ENCODE data around the gene RNF10. TPM values are rescaled to one million over a fixed set of nuclear protein-coding genes. Genes with fewer than 3 reads are reported as not detected.

Gene RNF10
- total RNA-seq, 4 donors from 2014 or later, result 160 to 296 (median 175) TPM

DNA sequence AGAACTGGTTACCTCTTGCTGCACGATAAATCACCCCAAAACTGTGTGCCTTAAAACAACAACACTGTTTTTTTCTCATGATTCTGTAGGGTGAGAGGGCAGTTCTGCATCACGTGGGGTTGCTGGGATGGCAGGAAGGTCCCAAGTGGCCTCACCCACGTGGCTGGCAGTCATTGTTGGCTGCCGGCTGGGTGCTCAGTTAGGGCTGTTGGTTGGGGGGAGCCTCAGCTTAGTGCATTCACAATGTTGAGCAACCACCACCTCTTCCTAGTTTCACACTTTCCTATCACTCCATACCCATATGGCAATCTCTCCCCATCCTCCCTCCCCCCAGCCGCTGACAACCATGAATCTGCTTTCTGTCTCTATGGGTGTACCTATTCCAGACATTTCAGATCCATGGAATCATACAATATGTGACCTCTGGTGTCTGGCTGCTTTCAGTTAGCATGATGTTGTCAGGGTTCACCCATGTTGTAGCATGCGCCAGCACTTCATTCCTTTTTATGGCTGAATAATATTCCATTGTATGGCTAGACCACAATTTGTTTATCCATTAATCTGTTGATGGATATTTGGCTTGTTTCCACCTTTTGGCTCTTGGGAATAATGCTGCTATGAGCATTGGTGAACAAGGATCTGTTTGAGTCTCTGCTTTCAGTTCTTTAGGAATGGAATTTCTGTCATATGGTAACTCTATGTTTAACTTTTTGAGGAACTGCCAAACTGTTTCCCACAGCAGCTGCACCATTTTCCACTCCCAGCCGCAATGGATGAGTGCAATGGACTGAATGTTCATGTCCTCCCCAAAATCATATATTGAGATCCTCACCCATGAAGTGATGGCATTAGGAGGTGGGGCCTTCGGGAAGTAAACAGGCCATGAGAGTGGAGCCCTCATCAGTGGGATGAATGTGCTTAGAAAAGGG, 58.2 kb downstream of the RNF10 start:
- intact Hi-C loops (cut with DNase I), result no loop called here
- TF ChIP-seq CTCF (IDR thresholded peaks at IDR 0.05), result no peak
- no peak for TF ChIP-seq POLR2AphosphoS5 (IDR thresholded peaks at IDR 0.05)
- peaks cover 0 to 10% (median 0%) of the 10 kb centered on the region in 4 donors for H3K4me1 ChIP-seq
- no peaks in the 10 kb centered on the region for H3K9me3 ChIP-seq
- no peak overlapping the region for H3K27ac ChIP-seq (replicated peaks in 1 of 4)
- H3K36me3 ChIP-seq, result no peaks in the 10 kb centered on the region
- peaks cover 0 to 9% (median 0%) of the 10 kb centered on the region in 4 donors for H3K27me3 ChIP-seq
- 74% methylated on average over 8 of the region's 8 CpGs for WGBS
- DNase-seq (ENCODE audit: extremely low spot score), result no peak
- H3K4me3 ChIP-seq, result no peak overlapping the region

GRCh38 chr12:120596901-120597300, 62.7 kb downstream of the RNF10 start:
- Histone ChIP-seq H3K27me3 (peaks cover 0 to 36% (median 0%) of the 10 kb centered on the region in 4 donors), H3K36me3 (no peaks in the 10 kb centered on the region), H3K27ac (replicated peaks in 1 of 4) (no peak overlapping the region), H3K9me3 (no peaks in the 10 kb centered on the region), H3K4me1 (no peaks in the 10 kb centered on the region), H3K4me3 (no peak overlapping the region)
- intact Hi-C loops (cut with DNase I), result no loop called here
- DNase-seq (ENCODE audit: extremely low spot score), result no peak
- 93% methylated on average over 3 of the region's 3 CpGs for WGBS
- TF ChIP-seq EP300 (IDR thresholded peaks at IDR 0.05) (no peak), CTCF (IDR thresholded peaks at IDR 0.05) (no peak), POLR2AphosphoS5 (IDR thresholded peaks at IDR 0.05) (no peak), POLR2A (IDR thresholded peaks at IDR 0.05; ENCODE audit: low read depth) (no peak)

DNA sequence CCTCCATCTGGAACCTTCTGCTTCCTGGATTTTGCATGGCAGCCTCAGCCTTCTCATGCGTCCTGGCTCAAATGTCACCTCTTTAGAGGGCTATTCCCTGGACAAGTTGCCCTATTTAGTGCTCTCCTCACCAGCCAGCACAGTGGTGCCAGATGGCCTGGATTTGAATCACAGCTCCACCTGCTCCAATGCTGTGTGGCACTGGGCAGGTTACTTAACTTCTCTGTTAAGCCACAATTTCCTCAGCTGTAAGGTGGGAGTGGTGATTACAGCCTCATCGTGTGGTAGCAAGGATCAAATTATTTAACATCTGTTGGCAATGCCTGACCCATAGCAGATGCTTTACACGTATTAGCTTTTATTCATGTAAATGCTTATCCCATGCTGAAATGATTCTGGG, 63.7 kb downstream of the RNF10 start:
- Histone ChIP-seq H3K27ac (replicated peaks in 1 of 4) (no peak overlapping the region), H3K9me3 (no peaks in the 10 kb centered on the region), H3K27me3 (peaks cover 0 to 43% (median 0%) of the 10 kb centered on the region in 4 donors), H3K36me3 (no peaks in the 10 kb centered on the region), H3K4me3 (no peak overlapping the region), H3K4me1 (no peaks in the 10 kb centered on the region)
- intact Hi-C loops (cut with DNase I), result no loop called here
- 73% methylated on average over 3 of the region's 3 CpGs for WGBS
- TF ChIP-seq POLR2A (IDR thresholded peaks at IDR 0.05; ENCODE audit: low read depth) (no peak), POLR2AphosphoS5 (IDR thresholded peaks at IDR 0.05) (no peak), CTCF (IDR thresholded peaks at IDR 0.05) (no peak), EP300 (IDR thresholded peaks at IDR 0.05) (no peak)
- DNase-seq (ENCODE audit: extremely low spot score), result no peak

- TF ChIP-seq POLR2A (IDR thresholded peaks at IDR 0.05; ENCODE audit: low read depth) (no peak), POLR2AphosphoS5 (IDR thresholded peaks at IDR 0.05) (no peak), CTCF (IDR thresholded peaks at IDR 0.05) (no peak), EP300 (IDR thresholded peaks at IDR 0.05) (no peak)
- Histone ChIP-seq H3K9me3 (no peaks in the 10 kb centered on the region), H3K27me3 (peaks cover 0 to 43% (median 0%) of the 10 kb centered on the region in 4 donors), H3K4me1 (no peaks in the 10 kb centered on the region), H3K27ac (replicated peaks in 1 of 4) (no peak overlapping the region), H3K36me3 (no peaks in the 10 kb centered on the region), H3K4me3 (no peak overlapping the region)
- intact Hi-C loops (cut with DNase I), result no loop called here
- no peak for DNase-seq (ENCODE audit: extremely low spot score)
- 53% methylated on average over 13 of the region's 13 CpGs for WGBS
Measured at GRCh38 chr12:120598674-120599463, 64.7 kb downstream of the RNF10 start.

All from esophagus muscularis mucosa (tissue), 4 donors.